DND-41 (cell line): ENCODE data around the gene DAD1.
"Not testable (repeated sequence)": the region's sequence is repeated elsewhere in the genome, so short reads cannot be mapped to it uniquely, and the experiment has no call there.

Experiments used
- ATAC-seq: fragments of 200-7000 bp; cut with Tn5 transposase; 3 replicates; pipeline ENCODE4 v1.9.1; 2021; ENCODE audit warnings: low read depth; ENCODE audit not compliant: insufficient read depth
- DNase-seq: peaks from one replicate; pipeline ENCODE4 v3.0.0-alpha.2; 2020
- H2AFZ ChIP-seq: 2 replicates; pipeline ENCODE4 v1.6.0; 2012; ENCODE audit warnings: low read depth, low read length
- H3K27ac ChIP-seq: 2 replicates; pipeline ENCODE4 v1.5.1; 2012; ENCODE audit warnings: low read length, inconsistent platforms
- H3K27me3 ChIP-seq: fragments of 200-600 bp; sonication (generic); 2 replicates; pipeline ENCODE4 v1.6.0; 2012; ENCODE audit warnings: low read length, mild to moderate bottlenecking, inconsistent platforms; ENCODE audit not compliant: insufficient read depth, poor library complexity
- H3K36me3 ChIP-seq: 2 replicates; pipeline ENCODE4 v1.5.1; 2012; ENCODE audit warnings: low read length, inconsistent platforms; ENCODE audit not compliant: insufficient read depth
- H3K4me1 ChIP-seq: 2 replicates; pipeline ENCODE4 v1.5.1; 2012; ENCODE audit warnings: mild to moderate bottlenecking, low read length; ENCODE audit not compliant: insufficient read depth
- H3K4me2 ChIP-seq: 2 replicates; pipeline ENCODE4 v1.6.0; 2012; ENCODE audit warnings: mild to moderate bottlenecking, moderate library complexity, low read length, inconsistent platforms; ENCODE audit not compliant: insufficient read depth
- H3K4me3 ChIP-seq, 2 experiments: fragments of 200-600 bp in 1 of 2; shearing (Covaris generic) in 1 of 2; 2 replicates each; pipeline ENCODE4 v1.5.1; 2012 to 2016; ENCODE audit warnings: inconsistent platforms in 2 of 2, low read length in 2 of 2, mild to moderate bottlenecking in 2 of 2, low read depth in 1 of 2, moderate library complexity in 1 of 2
- H3K79me2 ChIP-seq: 2 replicates; pipeline ENCODE4 v1.6.0; 2012; ENCODE audit warnings: low read length, inconsistent platforms; ENCODE audit not compliant: insufficient read depth
- H3K9ac ChIP-seq: 2 replicates; pipeline ENCODE4 v1.6.0; 2012; ENCODE audit warnings: low read depth, mild to moderate bottlenecking, inconsistent platforms, low read length, moderate library complexity
- H3K9me3 ChIP-seq: 2 replicates; pipeline ENCODE4 v1.5.1; 2012; ENCODE audit warnings: low read length, moderate library complexity, mild to moderate bottlenecking, inconsistent platforms; ENCODE audit not compliant: insufficient read depth, severe bottlenecking
- H4K20me1 ChIP-seq: 2 replicates; pipeline ENCODE4 v1.6.0; 2012; ENCODE audit warnings: low read length; ENCODE audit not compliant: insufficient read depth
- CTCF ChIP-seq: IDR thresholded peaks from 2 replicates; pipeline ENCODE4 v1.5.1; 2012; ENCODE audit warnings: borderline replicate concordance, low read length, moderate library complexity, mild to moderate bottlenecking; ENCODE audit not compliant: poor library complexity, severe bottlenecking; ENCODE audit errors: extremely low read depth
- EZH2 ChIP-seq: IDR thresholded peaks from 3 replicates; pipeline ENCODE4 v1.6.1; 2012; ENCODE audit warnings: borderline replicate concordance, low read depth, mild to moderate bottlenecking, moderate library complexity, low read length, inconsistent platforms; ENCODE audit not compliant: severe bottlenecking

DAD1 gene

GRCh38 chr14:22593189-22593588 lies 4.2 kb upstream of the DAD1 start:
- Histone ChIP-seq H3K4me3 (no peak overlapping the region), H2AFZ (no peak overlapping the region), H3K27me3 (peaks cover 48% of the 10 kb centered on the region), H4K20me1 (no peaks in the 10 kb centered on the region), H3K79me2 (peaks cover 8% of the 10 kb centered on the region), H3K9ac (no peak overlapping the region), H3K36me3 (no peaks in the 10 kb centered on the region), H3K4me2 (no peak overlapping the region), H3K27ac (no peak overlapping the region), H3K9me3 (no peaks in the 10 kb centered on the region), H3K4me1 (peaks cover 18% of the 10 kb centered on the region)
- no peak for TF ChIP-seq CTCF
- TF ChIP-seq EZH2 = no peak
- no peak for ATAC-seq
- DNase-seq = no peak

- Histone ChIP-seq H3K36me3 (no peaks in the 10 kb centered on the region; the same call in 1 of the 2 replicates), H2AFZ (peak overlapping the region; percentile 98), H3K4me1 (peaks cover 35% of the 10 kb centered on the region), H3K4me3 (peak overlapping the region; percentile 80 to 87), H3K27ac (peak overlapping the region; percentile 90), H3K9ac (peak overlapping the region; percentile 81), H3K9me3 (no peaks in the 10 kb centered on the region), H4K20me1 (peaks cover 8% of the 10 kb centered on the region), H3K79me2 (peaks cover 48% of the 10 kb centered on the region), H3K27me3 (peaks cover 8% of the 10 kb centered on the region), H3K4me2 (peak overlapping the region; percentile 77)
- ATAC-seq (no peak), DNase-seq (no peak)
- TF ChIP-seq EZH2 = no peak
- TF ChIP-seq CTCF = no peak
Observed at GRCh38 chr14:22588526-22589095, 413 bp downstream of the DAD1 start.

- H3K9me3 ChIP-seq, H3K27me3 ChIP-seq, ATAC-seq, H3K36me3 ChIP-seq, H4K20me1 ChIP-seq, DNase-seq: not testable (repeated sequence)
- peaks cover 49% of the 10 kb centered on the region for H3K79me2 ChIP-seq
- H2AFZ ChIP-seq = peak overlapping the region; percentile 98; the same call in 1 of the 2 replicates
- H3K4me3 ChIP-seq = peak overlapping the region; percentile 80 to 87
- peak overlapping the region; percentile 81 for H3K9ac ChIP-seq
- peak overlapping the region; percentile 77 for H3K4me2 ChIP-seq
- peak overlapping the region; percentile 90 for H3K27ac ChIP-seq
- peaks cover 35% of the 10 kb centered on the region for H3K4me1 ChIP-seq
Observed at GRCh38 chr14:22587677-22588422, 1.2 kb downstream of the DAD1 start.

- no peak for TF ChIP-seq EZH2
- no peak for TF ChIP-seq CTCF
- Histone ChIP-seq H3K27ac (no peak overlapping the region), H3K79me2 (peaks cover 49% of the 10 kb centered on the region), H3K9me3 (no peaks in the 10 kb centered on the region), H3K27me3 (no peaks in the 10 kb centered on the region), H3K4me3 (0 out of 4 replicates have a peak overlapping the region, but pooled peaks of 1 of the 2 experiments have one; percentile 87), H3K4me2 (peak overlapping the region; percentile 77; the same call in 1 of the 2 replicates), H4K20me1 (peaks cover 8% of the 10 kb centered on the region), H3K9ac (no peak overlapping the region; the same call in 1 of the 2 replicates), H3K4me1 (peaks cover 35% of the 10 kb centered on the region), H2AFZ (no peak overlapping the region), H3K36me3 (no peaks in the 10 kb centered on the region; the same call in 1 of the 2 replicates)
- ATAC-seq (no peak), DNase-seq (no peak)
Observed at GRCh38 chr14:22587247-22587646, 1.8 kb downstream of the DAD1 start.
